HG03571 (cell line): Measurements from ENCODE around the gene LRRK1.

ENCODE experiments used
- ATAC-seq: cut with Tn5 transposase; IDR thresholded peaks from one replicate; pipeline ENCODE4 v1.9.1; 2021; ENCODE audit not compliant: unreplicated experiment

LRRK1 gene

GRCh38 chr15:101037090-101037830 lies 118.1 kb downstream of the LRRK1 start:
- no peak for ATAC-seq

- no peak for ATAC-seq
Observed at GRCh38 chr15:101038327-101039003, 119.3 kb downstream of the LRRK1 start.

GRCh38 chr15:101039461-101039860 lies 120.3 kb downstream of the LRRK1 start:
- no peak for ATAC-seq

GRCh38 chr15:101042320-101042719 lies 123.2 kb downstream of the LRRK1 start:
- ATAC-seq: no peak

GRCh38 chr15:101043011-101043410 lies 123.9 kb downstream of the LRRK1 start:
- no peak for ATAC-seq

- ATAC-seq: no peak
Observed at GRCh38 chr15:101043911-101044624, 124.9 kb downstream of the LRRK1 start.

GRCh38 chr15:101044625-101045235 lies 125.6 kb downstream of the LRRK1 start:
- no peak for ATAC-seq

- ATAC-seq: no peak
Observed at GRCh38 chr15:101045236-101045646, 126.1 kb downstream of the LRRK1 start.

- no peak for ATAC-seq
Observed at GRCh38 chr15:101045835-101046691, 126.9 kb downstream of the LRRK1 start.

GRCh38 chr15:101046826-101047225 lies 127.7 kb downstream of the LRRK1 start:
- no peak for ATAC-seq

GRCh38 chr15:101047301-101047781 lies 128.2 kb downstream of the LRRK1 start:
- ATAC-seq: no peak

GRCh38 chr15:101048176-101048575 lies 129.0 kb downstream of the LRRK1 start:
- ATAC-seq: no peak

- ATAC-seq: no peak
Observed at GRCh38 chr15:101048581-101049030, 129.4 kb downstream of the LRRK1 start.

GRCh38 chr15:101049282-101049681 lies 130.1 kb downstream of the LRRK1 start:
- ATAC-seq: no peak

GRCh38 chr15:101049856-101050622 lies 130.9 kb downstream of the LRRK1 start:
- ATAC-seq: no peak

GRCh38 chr15:101050623-101051290 lies 131.6 kb downstream of the LRRK1 start:
- ATAC-seq: no peak

- no peak for ATAC-seq
Observed at GRCh38 chr15:101051291-101052030, 132.3 kb downstream of the LRRK1 start.

GRCh38 chr15:101052031-101052620 lies 133.0 kb downstream of the LRRK1 start:
- ATAC-seq: no peak
